Measurements from ENCODE around the gene ADK.
A peak's percentile ranks its signal among the peaks of the same experiment; 100 is the strongest.

ADK gene

DNA sequence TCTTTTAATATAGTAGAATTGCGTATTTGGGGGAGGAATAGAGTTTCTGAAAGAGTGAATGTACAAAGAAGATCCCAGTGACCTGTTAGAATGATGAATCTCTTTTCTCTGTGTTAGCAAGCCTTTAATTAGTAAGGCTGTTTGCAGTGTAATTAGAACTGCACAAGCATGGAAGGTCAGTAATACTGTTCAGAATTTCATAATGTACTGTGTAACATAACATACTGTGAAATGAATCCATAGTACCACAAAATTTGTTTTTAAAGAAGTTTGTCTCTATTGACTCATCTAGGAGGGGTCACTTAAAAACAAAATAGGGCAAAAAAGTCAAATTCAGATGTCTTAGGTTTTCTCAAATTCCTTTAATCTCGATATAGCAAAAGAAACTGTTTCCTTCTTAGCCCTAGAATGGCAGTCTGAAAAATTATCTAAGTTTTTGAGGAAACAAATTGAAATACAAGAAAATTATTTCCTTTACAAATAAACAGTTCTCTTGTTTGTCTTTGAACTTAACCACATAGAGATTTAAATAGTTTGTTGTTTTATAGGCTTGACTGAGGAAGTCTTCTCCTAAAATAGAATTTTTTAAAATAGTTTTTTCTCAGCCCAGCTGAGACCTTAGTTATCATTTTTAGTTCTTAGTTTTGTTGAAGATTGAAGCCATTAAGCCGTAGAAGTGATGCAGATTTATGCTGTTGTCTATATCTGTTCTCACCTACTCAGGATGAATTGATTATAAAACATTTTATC, 12.5 kb downstream of the ADK start:
- Mint-ChIP-seq H3K9me3 (no peaks in the 10 kb centered on the region), H3K4me3 (no peak overlapping the region), H3K4me1 (peaks cover 52% of the 10 kb centered on the region), H3K36me3 (peaks cover 19% of the 10 kb centered on the region), H3K27me3 (no peaks in the 10 kb centered on the region), H3K27ac (peak overlapping the region; percentile 80)
- no peak for ATAC-seq

DNA sequence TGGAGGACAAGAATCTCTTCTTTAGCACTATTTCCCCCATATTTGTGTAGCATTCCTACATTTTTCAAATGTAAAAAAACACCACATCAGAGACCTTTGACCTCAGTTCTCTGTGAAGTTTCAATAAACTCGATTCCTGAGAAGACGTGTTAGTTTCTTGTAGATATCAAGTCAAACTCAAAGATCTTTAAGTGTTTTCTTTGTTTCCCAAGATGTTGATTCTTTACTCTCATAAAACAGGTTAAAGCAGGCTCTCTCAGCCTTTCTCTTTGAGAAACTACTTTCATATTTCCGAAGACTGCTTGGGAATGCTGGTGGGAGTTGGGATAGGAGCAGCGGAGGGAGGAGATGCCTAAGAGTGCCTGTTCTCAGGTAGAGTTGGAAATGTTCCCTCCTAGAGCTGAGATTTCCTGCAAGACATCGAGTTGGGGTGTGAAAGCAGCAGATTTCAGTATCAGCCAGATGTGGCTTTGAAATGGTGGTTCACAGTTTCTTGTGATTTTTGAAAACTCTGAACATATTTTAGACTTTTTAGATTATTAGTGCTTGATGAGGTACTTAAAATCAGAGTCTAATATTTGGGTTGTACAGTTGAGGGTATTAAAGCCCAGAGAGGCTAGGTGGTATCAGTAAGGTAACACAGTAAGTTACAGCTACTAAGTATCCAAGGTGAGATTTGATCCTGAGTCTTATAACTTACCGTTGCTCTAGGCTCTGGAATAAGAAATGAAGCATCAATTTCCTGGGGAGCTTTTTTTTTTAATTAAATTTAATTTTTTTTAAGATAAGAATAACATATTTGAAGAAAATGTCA, 13.9 kb downstream of the ADK start:
- no peak for ATAC-seq
- Mint-ChIP-seq H3K9me3 (no peaks in the 10 kb centered on the region), H3K27me3 (no peaks in the 10 kb centered on the region), H3K36me3 (peaks cover 19% of the 10 kb centered on the region), H3K4me3 (no peak overlapping the region), H3K4me1 (peaks cover 64% of the 10 kb centered on the region), H3K27ac (peak overlapping the region; percentile 75)

DNA sequence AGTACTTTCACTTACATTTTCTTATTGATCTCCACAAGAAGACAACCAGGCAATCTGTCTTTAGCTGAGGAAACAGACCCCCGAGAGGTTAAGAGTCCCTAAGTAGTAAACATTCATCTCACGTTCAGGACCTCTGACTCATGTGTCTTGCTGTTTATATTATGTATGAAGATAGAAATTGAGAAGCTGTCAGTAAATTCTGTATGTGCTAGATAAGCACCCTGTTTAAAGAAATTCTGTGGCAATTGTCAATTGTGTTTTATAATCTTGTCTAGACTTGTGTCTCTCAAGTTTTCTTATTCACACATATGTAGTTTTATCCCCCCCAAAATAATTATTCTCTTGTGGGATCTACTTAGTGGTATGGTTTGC, 14.5 kb downstream of the ADK start:
- Mint-ChIP-seq H3K36me3 (peaks cover 19% of the 10 kb centered on the region), H3K4me1 (peaks cover 64% of the 10 kb centered on the region), H3K27ac (peak overlapping the region; percentile 75), H3K27me3 (no peaks in the 10 kb centered on the region), H3K4me3 (no peak overlapping the region), H3K9me3 (no peaks in the 10 kb centered on the region)
- no peak for ATAC-seq

DNA sequence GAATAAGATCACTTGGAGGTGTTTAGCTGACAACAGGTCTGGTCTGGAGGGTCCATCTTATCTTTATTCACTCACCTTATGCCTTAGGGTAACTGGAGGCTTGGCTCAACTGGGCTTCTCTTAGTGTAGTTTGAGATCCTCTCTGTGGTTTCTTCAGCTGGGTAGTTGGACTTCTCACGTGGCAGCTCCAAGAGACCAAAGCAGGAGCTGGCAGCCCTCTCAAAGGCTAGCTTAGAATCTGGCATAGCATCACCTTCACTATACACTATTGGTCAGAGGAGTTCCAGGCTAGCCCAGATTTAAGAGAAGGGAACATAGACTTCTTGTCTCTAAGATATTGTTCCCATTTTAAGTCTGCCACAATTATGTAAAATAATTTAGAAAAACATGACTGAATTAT, 16.4 kb downstream of the ADK start:
- H3K27ac Mint-ChIP-seq: peak overlapping the region; percentile 92
- no peak for ATAC-seq
- peaks cover 66% of the 10 kb centered on the region for H3K4me1 Mint-ChIP-seq
- no peaks in the 10 kb centered on the region for H3K27me3 Mint-ChIP-seq
- peaks cover 7% of the 10 kb centered on the region for H3K36me3 Mint-ChIP-seq
- H3K4me3 Mint-ChIP-seq: no peak overlapping the region
- no peaks in the 10 kb centered on the region for H3K9me3 Mint-ChIP-seq

DNA sequence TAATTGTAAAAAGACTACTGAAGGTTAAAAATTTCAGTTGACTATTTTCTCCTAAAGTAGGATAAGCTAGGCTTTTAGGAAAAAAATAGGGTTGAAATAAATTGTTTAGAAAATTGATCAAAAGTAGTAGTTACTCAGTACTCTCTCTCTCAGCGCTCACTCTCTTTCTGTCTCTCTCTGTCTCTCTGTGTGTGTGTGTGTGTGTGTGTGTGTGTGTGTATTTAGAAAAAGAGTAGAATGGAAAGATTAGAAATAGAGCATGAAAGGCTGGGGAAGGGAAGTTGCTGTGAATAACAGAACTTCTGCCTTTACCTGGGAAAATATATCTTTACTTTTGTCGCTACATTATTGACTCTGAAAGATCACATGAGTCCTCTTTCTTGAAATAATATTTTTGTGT, 20.6 kb downstream of the ADK start:
- H3K36me3 Mint-ChIP-seq: peaks cover 4% of the 10 kb centered on the region
- no peak for ATAC-seq
- no peak overlapping the region for H3K4me3 Mint-ChIP-seq
- peaks cover 41% of the 10 kb centered on the region for H3K4me1 Mint-ChIP-seq
- peak overlapping the region; percentile 64 for H3K27ac Mint-ChIP-seq
- no peaks in the 10 kb centered on the region for H3K9me3 Mint-ChIP-seq
- H3K27me3 Mint-ChIP-seq: no peaks in the 10 kb centered on the region

DNA sequence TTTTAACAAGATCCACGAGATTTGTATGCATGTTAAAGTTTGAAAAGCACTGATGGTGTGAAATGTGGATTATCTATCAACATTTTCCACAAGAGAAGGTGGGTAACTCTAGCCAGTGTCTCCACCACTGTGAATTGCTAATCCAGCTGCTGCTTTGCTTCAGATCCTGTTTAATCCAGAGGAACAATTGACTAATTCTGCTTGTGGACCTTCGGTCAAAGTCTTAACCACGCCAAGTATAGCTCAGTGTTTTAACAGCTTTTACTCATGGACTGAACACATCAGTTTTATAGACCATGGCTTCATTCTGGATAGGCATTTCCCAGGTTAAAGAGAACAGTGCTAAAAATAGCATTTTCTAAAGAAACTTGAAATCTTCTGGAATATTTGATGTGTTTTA, 23.5 kb downstream of the ADK start:
- Mint-ChIP-seq H3K4me1 (peaks cover 33% of the 10 kb centered on the region), H3K27ac (no peak overlapping the region), H3K9me3 (no peaks in the 10 kb centered on the region), H3K36me3 (peaks cover 9% of the 10 kb centered on the region), H3K4me3 (no peak overlapping the region), H3K27me3 (no peaks in the 10 kb centered on the region)
- ATAC-seq: no peak

DNA sequence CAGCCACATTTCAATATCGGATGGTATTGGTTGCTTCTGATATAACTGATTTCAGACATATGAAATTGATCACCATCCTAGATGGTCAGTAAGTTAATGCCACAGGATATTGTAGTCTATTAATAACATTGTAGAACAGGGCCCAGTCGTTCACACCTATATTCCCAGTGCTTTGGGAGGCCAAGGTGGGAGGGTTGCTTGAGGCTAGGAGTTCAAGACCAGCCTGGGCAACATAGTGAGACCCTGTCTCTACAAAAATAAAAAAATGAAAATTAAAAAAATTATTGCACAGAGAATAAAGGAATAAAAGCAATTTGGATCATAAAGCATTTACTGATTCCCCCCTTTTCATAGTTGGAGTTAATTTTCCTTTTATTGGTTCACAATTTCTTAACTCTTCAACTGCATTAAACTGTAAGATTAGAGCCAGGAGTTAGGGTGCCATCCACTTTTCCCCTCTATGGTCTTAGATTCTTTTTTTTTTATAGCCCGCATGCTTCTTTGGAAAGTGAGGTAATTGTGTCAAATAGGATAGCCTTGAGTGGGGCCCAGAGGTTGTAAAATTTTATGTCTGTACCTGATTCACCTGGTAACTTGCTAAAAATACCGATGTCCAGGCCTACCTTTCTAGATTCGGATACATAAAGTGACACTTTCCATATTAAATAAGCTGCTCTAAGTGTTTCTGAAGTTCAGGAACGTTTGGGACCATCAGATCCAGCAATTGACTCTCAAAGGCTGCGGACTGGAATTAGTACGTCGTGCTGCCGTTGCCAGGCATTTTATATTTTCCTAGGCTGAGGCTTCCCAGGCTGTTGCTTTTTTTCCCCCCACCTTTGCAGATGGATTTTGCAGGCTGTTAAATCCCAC, 24.7 kb downstream of the ADK start:
- Mint-ChIP-seq H3K9me3 (no peaks in the 10 kb centered on the region), H3K27me3 (no peaks in the 10 kb centered on the region), H3K4me3 (peak overlapping the region; percentile 83), H3K4me1 (peaks cover 40% of the 10 kb centered on the region), H3K36me3 (peaks cover 9% of the 10 kb centered on the region), H3K27ac (peak overlapping the region; percentile 93)
- no peak for ATAC-seq

DNA sequence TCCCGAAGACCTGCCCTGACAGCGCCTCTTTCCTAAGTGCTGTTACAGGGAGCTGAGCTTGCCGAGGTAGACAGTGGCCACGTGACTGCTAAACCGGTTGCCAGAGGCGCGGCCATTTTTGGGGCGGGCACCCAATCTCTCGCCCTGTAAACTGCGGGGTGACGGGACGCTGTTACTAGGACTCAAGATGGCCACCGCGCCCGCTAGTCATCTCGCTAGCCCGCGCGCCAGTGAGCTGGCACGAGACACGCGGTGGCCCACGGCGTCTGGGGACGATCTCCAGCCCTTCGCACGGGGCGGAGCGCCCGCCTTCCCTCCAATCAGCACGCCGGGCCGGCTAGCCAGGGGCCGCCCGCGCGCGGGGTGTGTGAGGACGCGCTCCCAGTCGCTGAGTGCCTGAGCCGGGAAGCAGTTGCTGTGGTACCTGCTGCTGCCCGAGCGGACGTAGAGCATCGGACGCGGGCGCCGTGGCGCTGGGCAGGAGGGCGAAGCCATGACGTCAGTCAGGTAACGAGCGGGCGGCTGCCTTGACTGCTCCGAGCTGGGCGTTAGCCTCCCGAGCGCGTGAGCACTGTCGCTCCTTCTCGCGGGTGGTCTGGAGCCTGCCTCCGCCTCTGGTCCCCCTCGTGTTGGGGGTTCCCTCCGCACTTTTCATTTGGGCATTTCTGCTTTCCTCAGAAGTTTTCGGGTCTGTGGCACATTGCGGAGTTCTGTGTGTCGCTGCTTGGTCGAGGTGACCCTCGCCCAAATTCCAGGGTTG, 25.5 kb downstream of the ADK start:
- peak; percentile 99 for ATAC-seq
- Mint-ChIP-seq H3K36me3 (peaks cover 6% of the 10 kb centered on the region), H3K4me3 (peak overlapping the region; percentile 83), H3K27ac (peak overlapping the region; percentile 93), H3K27me3 (no peaks in the 10 kb centered on the region), H3K4me1 (peaks cover 45% of the 10 kb centered on the region), H3K9me3 (no peaks in the 10 kb centered on the region)

DNA sequence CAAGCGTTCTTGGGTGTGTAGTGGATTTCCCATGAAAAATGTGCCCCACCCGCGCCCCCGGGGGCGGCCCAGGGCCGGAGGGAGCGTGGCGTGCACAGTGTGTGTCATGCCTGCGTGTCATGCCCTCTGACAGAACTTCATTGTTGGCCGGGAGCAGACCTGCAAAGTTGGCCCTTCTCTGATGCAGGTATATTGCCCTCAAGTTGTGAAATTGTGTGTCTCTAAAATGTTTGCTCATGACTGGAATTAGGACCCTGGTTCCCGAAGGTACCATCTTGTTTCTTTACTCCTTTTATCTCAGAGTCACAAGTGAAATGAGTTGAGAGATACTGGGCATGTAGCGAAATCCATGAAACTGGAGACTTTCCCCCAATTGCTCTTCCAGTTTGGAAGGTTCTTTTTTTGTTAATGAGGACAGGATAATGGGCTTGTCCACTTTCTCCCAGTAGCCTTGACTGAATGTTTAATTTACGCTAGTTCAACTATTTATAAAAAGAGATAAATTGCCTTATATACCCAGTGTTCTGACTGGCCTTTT, 26.2 kb downstream of the ADK start:
- Mint-ChIP-seq H3K27ac (peak overlapping the region; percentile 93), H3K36me3 (peaks cover 4% of the 10 kb centered on the region), H3K27me3 (no peaks in the 10 kb centered on the region), H3K4me3 (peak overlapping the region; percentile 83), H3K9me3 (no peaks in the 10 kb centered on the region), H3K4me1 (peaks cover 46% of the 10 kb centered on the region)
- ATAC-seq: peak; percentile 46

DNA sequence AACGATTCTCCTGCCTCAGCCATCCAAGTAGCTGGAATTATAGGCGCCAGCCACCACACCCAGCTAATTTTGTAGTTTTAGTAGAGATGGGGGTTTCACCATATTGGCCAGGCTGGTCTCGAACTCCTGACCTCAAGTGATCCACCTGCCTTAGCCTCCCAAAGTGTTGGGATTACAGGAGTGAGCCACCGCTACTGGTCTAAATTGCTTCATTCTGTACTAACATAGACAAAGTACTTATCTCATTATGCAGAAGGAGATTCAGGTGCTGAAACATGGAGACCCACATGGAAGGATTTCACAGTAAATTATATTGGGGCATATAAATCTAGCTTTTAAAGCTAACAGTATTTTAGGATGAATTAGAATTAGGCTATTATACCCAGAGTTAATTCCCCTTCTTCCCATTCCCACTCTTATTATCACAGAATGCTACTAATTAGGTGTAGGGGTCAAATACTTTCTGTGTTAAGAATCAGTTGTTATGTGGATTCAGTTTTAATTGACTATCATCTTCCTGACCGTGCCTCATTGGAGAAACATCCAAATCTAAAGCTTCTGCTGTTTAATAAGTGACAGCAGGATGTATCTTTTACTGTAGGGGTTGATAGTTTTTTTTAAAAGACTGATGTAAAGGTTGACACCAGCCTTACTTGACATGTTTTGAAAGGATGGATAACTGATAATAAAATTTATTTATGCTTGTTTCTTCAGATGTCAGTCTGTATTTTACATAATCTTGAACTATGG, 27.2 kb downstream of the ADK start:
- H3K9me3 Mint-ChIP-seq: no peaks in the 10 kb centered on the region
- no peaks in the 10 kb centered on the region for H3K27me3 Mint-ChIP-seq
- H3K4me1 Mint-ChIP-seq: peaks cover 46% of the 10 kb centered on the region
- H3K36me3 Mint-ChIP-seq: peaks cover 4% of the 10 kb centered on the region
- no peak for ATAC-seq
- peak overlapping the region; percentile 27 for H3K27ac Mint-ChIP-seq
- H3K4me3 Mint-ChIP-seq: peak overlapping the region; percentile 43

DNA sequence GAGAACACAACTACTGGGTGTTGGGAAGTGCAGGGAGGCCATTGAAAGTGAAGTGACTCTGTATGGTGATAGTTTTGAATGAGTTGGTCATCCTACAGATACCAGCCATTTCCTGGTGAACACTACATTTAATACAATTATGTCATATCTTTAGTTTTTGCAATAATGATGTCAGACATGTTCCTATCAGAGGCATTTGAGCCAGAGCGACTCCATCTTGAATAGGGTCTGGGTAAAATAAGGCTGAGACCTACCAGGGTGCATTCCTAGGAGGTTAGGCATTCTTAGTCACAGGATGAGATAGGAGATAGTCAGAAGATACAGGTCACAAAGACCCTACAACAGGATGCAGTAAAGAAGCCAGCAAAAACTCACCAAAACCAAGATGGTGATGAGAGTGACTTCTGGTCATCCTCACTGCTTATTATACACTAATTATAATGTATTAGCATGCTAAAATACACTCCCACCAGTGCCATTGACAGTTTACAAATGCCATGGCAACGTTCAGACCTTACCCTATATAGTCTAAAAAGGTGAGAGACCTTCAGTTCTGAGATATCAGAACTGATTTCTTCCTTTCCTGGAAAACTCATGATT, 28.2 kb downstream of the ADK start:
- H3K4me1 Mint-ChIP-seq: peaks cover 46% of the 10 kb centered on the region
- no peak for ATAC-seq
- H3K4me3 Mint-ChIP-seq: peak overlapping the region; percentile 12
- H3K9me3 Mint-ChIP-seq: no peaks in the 10 kb centered on the region
- H3K27me3 Mint-ChIP-seq: no peaks in the 10 kb centered on the region
- peaks cover 4% of the 10 kb centered on the region for H3K36me3 Mint-ChIP-seq
- peak overlapping the region; percentile 27 for H3K27ac Mint-ChIP-seq

DNA sequence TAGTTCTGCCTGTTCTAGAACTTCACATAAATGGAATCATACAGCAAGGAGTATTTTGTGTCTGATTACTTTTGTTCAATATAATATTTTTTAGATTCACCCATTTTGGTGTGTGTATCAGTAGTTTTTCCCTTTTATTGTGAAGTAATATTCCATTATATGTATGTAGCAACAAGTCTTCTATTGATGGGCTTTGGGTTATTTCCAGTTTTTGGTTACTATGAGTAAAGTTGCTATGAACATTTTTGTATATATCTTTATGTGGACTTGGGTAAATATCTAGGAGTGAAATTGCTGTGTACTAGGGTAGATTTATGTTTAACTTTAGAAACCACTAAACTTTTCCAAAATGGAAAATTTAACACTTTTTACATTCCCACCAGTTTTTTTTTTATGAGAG, 35.7 kb downstream of the ADK start:
- ATAC-seq: no peak
- H3K27ac Mint-ChIP-seq: peak overlapping the region; percentile 79
- H3K9me3 Mint-ChIP-seq: no peaks in the 10 kb centered on the region
- H3K4me1 Mint-ChIP-seq: peaks cover 58% of the 10 kb centered on the region
- H3K4me3 Mint-ChIP-seq: no peak overlapping the region
- peaks cover 16% of the 10 kb centered on the region for H3K36me3 Mint-ChIP-seq
- no peaks in the 10 kb centered on the region for H3K27me3 Mint-ChIP-seq

DNA sequence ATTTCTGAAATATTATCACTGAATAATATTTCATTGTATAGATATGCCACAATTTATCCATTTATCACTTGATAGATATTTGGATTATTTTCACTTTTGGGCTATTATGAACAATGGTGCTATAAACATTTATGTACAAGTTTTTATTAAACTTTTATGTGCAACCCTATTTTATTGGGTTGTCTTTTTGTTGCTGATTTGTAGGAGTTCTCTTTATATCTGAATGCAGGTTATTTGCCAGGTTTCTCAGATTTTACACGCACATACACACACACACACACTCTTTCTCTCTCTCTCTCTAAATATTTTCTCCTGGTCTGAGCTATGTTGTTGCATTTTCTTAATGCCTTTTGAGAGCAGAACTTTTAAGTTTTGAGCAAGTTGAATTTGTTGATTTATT, 36.2 kb downstream of the ADK start:
- Mint-ChIP-seq H3K4me3 (no peak overlapping the region), H3K27ac (peak overlapping the region; percentile 79), H3K9me3 (no peaks in the 10 kb centered on the region), H3K27me3 (no peaks in the 10 kb centered on the region), H3K4me1 (peaks cover 59% of the 10 kb centered on the region), H3K36me3 (peaks cover 16% of the 10 kb centered on the region)
- no peak for ATAC-seq

All from stimulated activated memory B cell treated with anti-CD40 and anti-IgM and Interleukin-4, amounts not matched to agents 10 μg/mL and 1 μg/mL and 100 μg/mL, for 72 hours (primary cell).